BLaER1 (cell line): ENCODE data around the gene PFDN2.

ENCODE experiments used
- H3K27ac ChIP-seq: shearing (Covaris generic); formaldehyde crosslinking; 2 replicates; pipeline ENCODE4 v1.8.1; 2022
- H3K27me3 ChIP-seq: shearing (Covaris generic); formaldehyde crosslinking; 2 replicates; pipeline ENCODE4 v1.8.1; 2022
- H3K36me3 ChIP-seq: shearing (Covaris generic); formaldehyde crosslinking; 2 replicates; pipeline ENCODE4 v1.8.1; 2022
- H3K4me1 ChIP-seq: shearing (Covaris generic); formaldehyde crosslinking; 2 replicates; pipeline ENCODE4 v1.8.1; 2022
- H3K4me2 ChIP-seq: shearing (Covaris generic); formaldehyde crosslinking; 2 replicates; pipeline ENCODE4 v1.8.1; 2022
- H3K4me3 ChIP-seq: shearing (Covaris generic); formaldehyde crosslinking; 2 replicates; pipeline ENCODE4 v1.8.1; 2022
- H3K9ac ChIP-seq: shearing (Covaris generic); formaldehyde crosslinking; 2 replicates; pipeline ENCODE4 v1.8.1; 2022
- H3K9me3 ChIP-seq: shearing (Covaris generic); formaldehyde crosslinking; 2 replicates; pipeline ENCODE4 v1.8.1; 2022
- H4K20me1 ChIP-seq: shearing (Covaris generic); formaldehyde crosslinking; 2 replicates; pipeline ENCODE4 v1.8.1; 2022
- Cebpa-rat ChIP-seq: shearing (Covaris generic); IDR thresholded peaks from 2 replicates; pipeline ENCODE4 v1.8.1; 2022

The PFDN2 gene, protein sequence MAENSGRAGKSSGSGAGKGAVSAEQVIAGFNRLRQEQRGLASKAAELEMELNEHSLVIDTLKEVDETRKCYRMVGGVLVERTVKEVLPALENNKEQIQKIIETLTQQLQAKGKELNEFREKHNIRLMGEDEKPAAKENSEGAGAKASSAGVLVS

DNA sequence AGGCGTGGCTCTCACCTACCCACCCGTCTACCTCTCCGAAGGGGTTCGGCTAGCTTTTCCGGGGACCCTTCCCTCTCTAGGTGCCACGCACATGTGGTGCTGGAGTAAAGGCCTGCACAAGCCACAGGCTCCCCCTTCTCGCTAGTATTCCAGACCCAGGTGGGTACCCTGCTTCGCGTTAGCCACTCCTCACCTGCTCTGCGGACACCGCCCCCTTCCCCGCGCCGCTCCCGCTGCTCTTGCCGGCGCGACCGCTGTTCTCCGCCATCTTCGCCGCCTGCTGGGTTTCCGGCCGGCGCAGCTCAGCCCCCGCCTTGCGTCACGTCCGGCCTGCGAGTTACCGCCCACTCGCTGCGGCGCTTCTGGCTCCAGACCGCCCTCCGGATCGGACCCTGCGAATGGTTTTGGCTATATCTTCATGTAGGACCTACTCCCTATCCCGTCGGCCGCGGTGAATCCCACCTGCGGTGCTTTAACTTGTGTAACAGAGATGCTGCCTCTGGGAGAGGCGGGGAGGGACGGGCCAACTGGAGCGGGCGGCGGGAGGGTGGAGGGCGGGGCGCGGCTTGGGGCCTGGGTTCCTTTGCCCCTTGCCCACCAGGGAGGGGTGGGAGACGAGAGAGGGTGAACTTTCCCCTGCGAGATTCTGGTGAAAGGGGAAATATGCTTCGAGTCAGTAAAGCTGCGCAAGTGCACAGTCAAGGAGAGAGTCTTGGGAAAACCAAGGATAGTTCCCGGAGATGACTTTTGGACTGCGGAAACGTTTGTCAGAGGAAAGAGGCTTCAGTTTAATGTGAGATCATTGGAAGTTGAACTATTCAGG is at the start of gene PFDN2, which contains the start of gene NIT1:
Gene PFDN2 (minus strand): TSS at position 279 of the 823 bp plus-strand sequence. CDS start 11 bp downstream, at position 268.
Gene NIT1 (plus strand): TSS at position 347 of the 823 bp plus-strand sequence. CDS start 72 bp downstream, at position 419.
- H3K27ac ChIP-seq: peak within 1 kb of the TSS; percentile 90
- H3K9me3 ChIP-seq: no peaks in the 10 kb centered on the region
- H3K4me3 ChIP-seq: peak within 1 kb of the TSS; percentile 94
- no peak for TF ChIP-seq Cebpa-rat
- H3K4me2 ChIP-seq: peak within 1 kb of the TSS; percentile 96
- H3K9ac ChIP-seq: peak within 1 kb of the TSS; percentile 93
- no peaks in the 10 kb centered on the region for H3K27me3 ChIP-seq
- H4K20me1 ChIP-seq: peaks cover 41% of the 10 kb centered on the region
- H3K36me3 ChIP-seq: peaks cover 65% of the 10 kb centered on the region
- peaks cover 62% of the 10 kb centered on the region for H3K4me1 ChIP-seq

DNA sequence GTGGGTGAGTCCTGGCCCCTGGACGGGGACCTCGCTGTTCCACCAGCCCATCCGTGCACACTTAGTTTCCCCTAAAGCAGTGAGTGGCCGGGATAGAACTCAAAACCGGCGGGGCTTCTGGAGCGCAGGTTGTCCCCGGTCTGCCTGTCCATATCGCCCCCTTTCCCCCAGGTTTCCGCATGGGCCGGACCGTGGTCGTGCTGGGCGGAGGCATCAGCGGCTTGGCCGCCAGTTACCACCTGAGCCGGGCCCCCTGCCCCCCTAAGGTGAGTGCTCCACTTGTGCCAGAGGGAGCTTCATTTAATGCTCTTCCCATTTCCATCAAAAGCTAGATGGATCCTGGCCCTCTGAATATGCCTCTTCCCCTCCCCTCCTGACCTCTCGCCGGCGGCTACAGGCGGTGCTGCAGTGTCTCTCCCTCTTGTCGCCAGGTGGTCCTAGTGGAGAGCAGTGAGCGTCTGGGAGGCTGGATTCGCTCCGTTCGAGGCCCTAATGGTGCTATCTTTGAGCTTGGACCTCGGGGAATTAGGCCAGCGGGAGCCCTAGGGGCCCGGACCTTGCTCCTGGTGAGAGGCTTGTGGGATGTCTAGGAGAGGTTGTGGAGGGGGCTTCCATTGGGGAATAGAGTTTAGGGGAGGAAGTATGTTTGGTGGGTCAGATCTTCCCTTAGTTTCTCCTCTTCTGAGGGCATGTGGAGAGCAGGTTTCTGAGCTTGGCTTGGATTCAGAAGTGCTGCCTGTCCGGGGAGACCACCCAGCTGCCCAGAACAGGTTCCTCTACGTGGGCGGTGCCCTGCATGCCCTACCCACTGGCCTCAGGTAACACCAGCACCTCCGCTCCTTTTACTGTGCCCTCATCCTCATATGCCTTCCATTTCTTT is 49.1 kb upstream of the PFDN2 start:
- peaks cover 63% of the 10 kb centered on the region for H3K36me3 ChIP-seq
- no peaks in the 10 kb centered on the region for H4K20me1 ChIP-seq
- peak overlapping the region; percentile 99 for H3K4me2 ChIP-seq
- H3K4me1 ChIP-seq: peaks cover 23% of the 10 kb centered on the region
- peak overlapping the region; percentile 79 for H3K9ac ChIP-seq
- no peak for TF ChIP-seq Cebpa-rat
- peak overlapping the region; percentile 59 for H3K27ac ChIP-seq
- H3K9me3 ChIP-seq: no peaks in the 10 kb centered on the region
- no peaks in the 10 kb centered on the region for H3K27me3 ChIP-seq
- H3K4me3 ChIP-seq: peak overlapping the region; percentile 75

DNA sequence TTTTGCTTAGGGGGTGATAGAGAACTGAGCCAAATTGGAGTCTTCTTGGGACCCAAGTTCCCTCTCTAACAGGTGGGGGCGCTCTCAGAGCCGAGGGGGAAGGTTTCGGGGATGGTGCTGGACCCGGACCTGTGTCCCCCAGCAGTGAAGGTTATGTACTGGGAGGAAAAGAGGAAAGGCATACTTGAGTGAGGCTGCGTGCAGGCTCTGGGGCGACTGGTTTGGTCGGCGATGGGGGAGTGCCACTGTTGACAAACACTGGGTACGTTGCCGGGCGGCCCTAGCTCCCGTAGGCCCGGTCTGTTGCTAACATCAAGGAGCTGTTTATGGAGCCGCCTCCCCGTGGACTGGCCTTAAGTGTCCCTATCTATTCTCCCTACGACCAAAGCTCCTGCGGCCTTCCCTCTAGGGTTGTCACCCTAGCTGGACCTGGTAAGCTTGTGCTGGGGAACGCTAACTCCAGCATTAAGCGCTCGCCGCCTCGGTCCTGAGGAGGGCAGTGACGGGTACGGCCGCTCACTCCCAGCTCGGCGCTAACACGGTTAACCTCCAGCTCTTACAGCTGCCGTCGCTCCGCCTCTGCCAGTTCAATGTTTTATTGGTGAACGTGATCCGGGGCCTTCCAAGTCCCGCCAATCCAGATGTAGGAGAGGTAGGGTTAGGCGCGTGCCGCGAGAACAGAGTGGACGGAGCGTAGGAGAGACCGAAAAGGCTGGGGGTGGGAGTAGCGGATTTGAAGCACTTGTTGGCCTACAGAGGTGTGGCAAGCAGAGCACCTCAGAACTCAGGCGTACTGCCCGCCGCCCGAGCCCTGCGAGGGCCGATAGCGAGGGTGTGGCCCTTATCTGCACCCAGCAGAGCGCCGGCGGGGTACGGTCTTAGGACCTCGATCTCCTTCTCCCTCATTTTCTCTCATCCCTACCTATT is 48.2 kb upstream of the PFDN2 start, which contains the start of gene PPOX:
Gene PPOX (plus strand): TSS at position 685 of the 927 bp plus-strand sequence. CDS start 422 bp downstream, outside the sequence.
- TF ChIP-seq Cebpa-rat: no peak
- Histone ChIP-seq H3K4me1 (peaks cover 28% of the 10 kb centered on the region), H4K20me1 (no peaks in the 10 kb centered on the region), H3K27me3 (no peaks in the 10 kb centered on the region), H3K9me3 (no peaks in the 10 kb centered on the region), H3K36me3 (peaks cover 62% of the 10 kb centered on the region), H3K4me2 (peak within 1 kb of the TSS; percentile 99), H3K9ac (peak within 1 kb of the TSS; percentile 79), H3K4me3 (peak within 1 kb of the TSS; percentile 75), H3K27ac (peak within 1 kb of the TSS; percentile 59)

DNA sequence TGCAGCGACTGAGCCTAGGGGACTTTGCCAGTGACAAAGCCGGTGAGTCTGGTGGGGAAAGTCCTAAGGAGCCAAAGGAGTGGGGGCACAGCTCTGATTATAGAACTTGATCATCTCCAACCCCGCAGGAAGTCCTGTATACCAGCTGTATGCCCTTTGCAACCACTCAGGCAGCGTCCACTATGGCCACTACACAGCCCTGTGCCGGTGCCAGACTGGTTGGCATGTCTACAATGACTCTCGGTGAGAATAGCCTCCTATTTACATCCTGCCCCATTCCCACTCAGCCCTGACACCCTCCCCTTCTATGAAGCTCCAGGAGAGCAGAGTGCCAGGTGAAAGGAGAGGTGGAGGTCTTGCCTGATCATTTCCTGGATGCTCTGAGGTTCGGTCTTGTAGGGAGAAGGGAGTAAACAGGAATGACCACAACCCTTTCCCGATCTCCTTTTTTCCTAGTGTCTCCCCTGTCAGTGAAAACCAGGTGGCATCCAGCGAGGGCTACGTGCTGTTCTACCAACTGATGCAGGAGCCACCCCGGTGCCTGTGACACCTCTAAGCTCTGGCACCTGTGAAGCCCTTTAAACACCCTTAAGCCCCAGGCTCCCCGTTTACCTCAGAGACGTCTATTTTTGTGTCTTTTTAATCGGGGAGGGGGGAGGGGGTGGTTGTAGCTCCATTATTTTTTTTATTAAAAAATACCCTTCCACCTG is 47.2 kb upstream of the PFDN2 start:
- Histone ChIP-seq H3K4me3 (peak overlapping the region; percentile 75), H3K9ac (peak overlapping the region; percentile 79), H3K4me1 (peaks cover 38% of the 10 kb centered on the region)

DNA sequence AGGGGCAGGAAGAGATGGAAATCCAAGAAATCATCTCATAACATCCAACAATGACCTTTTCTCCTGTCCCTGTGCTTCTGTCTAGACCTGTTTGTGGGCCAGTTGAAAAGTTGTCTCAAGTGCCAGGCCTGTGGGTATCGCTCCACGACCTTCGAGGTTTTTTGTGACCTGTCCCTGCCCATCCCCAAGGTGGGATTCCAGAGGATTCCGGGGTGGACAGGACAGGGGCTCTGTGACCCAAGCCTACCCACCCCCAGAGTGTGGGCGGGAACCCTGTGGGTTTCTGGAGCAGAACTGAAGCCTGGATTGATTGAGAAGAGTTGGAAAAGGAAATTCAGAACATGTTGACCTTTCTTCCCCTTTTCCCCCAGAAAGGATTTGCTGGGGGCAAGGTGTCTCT is 46.0 kb upstream of the PFDN2 start:
- Histone ChIP-seq H3K36me3 (peaks cover 49% of the 10 kb centered on the region), H4K20me1 (no peaks in the 10 kb centered on the region), H3K9ac (no peak overlapping the region), H3K4me1 (peaks cover 44% of the 10 kb centered on the region), H3K27me3 (no peaks in the 10 kb centered on the region), H3K4me2 (no peak overlapping the region), H3K9me3 (no peaks in the 10 kb centered on the region), H3K27ac (no peak overlapping the region), H3K4me3 (no peak overlapping the region)
- TF ChIP-seq Cebpa-rat: no peak

More for the DNA sequence above, 47.2 kb upstream of the PFDN2 start:
- Histone ChIP-seq H3K36me3 (peaks cover 58% of the 10 kb centered on the region), H3K4me2 (peak overlapping the region; percentile 99), H3K9me3 (no peaks in the 10 kb centered on the region), H3K27me3 (no peaks in the 10 kb centered on the region), H3K27ac (no peak overlapping the region; the same call in 1 of the 2 replicates), H4K20me1 (no peaks in the 10 kb centered on the region)
- TF ChIP-seq Cebpa-rat: no peak

DNA sequence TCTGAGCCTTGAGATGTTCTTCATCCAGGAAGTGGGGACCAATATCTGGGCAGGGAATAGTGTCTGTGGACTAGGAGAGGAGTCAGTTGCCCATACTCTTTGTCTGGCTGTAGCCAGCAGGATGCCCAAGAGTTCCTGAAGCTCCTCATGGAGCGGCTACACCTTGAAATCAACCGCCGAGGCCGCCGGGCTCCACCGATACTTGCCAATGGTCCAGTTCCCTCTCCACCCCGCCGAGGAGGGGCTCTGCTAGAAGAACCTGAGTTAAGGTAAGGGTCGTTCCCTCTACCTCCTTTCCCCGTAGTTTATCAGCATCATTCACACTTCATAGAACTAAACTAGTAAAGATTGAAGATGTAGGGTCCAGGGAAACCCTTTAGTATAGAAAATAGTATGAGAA is 45.0 kb upstream of the PFDN2 start:
- Histone ChIP-seq H3K4me2 (no peak overlapping the region), H3K27ac (no peak overlapping the region), H4K20me1 (no peaks in the 10 kb centered on the region), H3K27me3 (no peaks in the 10 kb centered on the region), H3K36me3 (peaks cover 57% of the 10 kb centered on the region), H3K4me3 (no peak overlapping the region), H3K9me3 (no peaks in the 10 kb centered on the region), H3K4me1 (peaks cover 47% of the 10 kb centered on the region), H3K9ac (0 out of 2 replicates have a peak overlapping the region, but pooled peaks have one; percentile 18)
- TF ChIP-seq Cebpa-rat: no peak

DNA sequence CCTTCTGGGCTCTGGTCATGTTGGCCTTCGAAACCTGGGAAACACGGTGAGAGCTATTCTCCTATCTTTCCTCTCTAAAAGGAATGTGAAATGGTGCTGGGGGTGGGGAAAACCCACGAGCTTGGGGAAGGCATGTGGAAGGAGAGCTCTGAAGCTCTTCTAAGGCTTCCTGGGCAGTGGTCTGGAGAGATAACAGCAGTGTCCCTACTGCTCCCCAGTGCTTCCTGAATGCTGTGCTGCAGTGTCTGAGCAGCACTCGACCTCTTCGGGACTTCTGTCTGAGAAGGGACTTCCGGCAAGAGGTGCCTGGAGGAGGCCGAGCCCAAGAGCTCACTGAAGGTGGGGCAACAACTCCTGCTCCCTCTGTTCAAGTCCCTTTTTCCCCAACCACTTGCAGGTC is 44.2 kb upstream of the PFDN2 start:
- Histone ChIP-seq H3K4me3 (no peak overlapping the region), H3K36me3 (peaks cover 65% of the 10 kb centered on the region), H3K9ac (no peak overlapping the region)

DNA sequence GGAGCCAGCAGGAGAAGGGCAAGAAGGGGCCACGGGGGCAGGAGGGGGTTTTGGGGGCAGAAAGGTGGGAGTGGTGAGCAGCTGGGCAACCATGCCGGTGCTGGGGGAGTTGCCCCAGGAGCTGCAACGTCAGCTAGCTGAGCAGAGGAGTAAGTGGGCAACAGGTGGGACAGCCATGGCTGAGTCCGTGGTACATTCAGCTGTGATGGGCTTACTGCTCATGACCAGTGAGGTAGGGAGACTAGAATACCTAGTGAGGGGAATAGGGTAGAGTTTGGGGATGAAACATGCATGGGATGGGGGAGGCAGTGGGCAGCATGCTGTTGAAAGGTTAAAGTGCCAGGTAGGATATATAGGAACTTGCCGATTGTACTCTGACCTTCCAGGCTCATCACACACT is 43.8 kb upstream of the PFDN2 start:
- H3K4me1 ChIP-seq: peaks cover 36% of the 10 kb centered on the region
- TF ChIP-seq Cebpa-rat: no peak
- no peak overlapping the region for H3K9ac ChIP-seq
- H3K36me3 ChIP-seq: peaks cover 69% of the 10 kb centered on the region
- no peaks in the 10 kb centered on the region for H3K9me3 ChIP-seq
- H4K20me1 ChIP-seq: no peaks in the 10 kb centered on the region
- no peak overlapping the region for H3K4me3 ChIP-seq
- H3K27me3 ChIP-seq: no peaks in the 10 kb centered on the region
- no peak overlapping the region for H3K27ac ChIP-seq
- H3K4me2 ChIP-seq: no peak overlapping the region

More for the DNA sequence above, 44.2 kb upstream of the PFDN2 start:
- Histone ChIP-seq H3K27ac (no peak overlapping the region), H4K20me1 (no peaks in the 10 kb centered on the region), H3K27me3 (no peaks in the 10 kb centered on the region), H3K4me1 (peaks cover 39% of the 10 kb centered on the region), H3K4me2 (no peak overlapping the region), H3K9me3 (no peaks in the 10 kb centered on the region)
- TF ChIP-seq Cebpa-rat: no peak
